GM21723 (cell line): Measurements from ENCODE around the gene DGKQ.
A peak's percentile ranks its signal among the peaks of the same experiment; 100 is the strongest.

Experiments
- ATAC-seq: cut with Tn5 transposase; IDR thresholded peaks from one replicate; pipeline ENCODE4 v1.9.1; 2021; ENCODE audit warnings: mild to moderate bottlenecking, moderate library complexity; ENCODE audit not compliant: unreplicated experiment

Gene DGKQ

GRCh38 chr4:996030-996996, 22.9 kb upstream of the DGKQ start:
- ATAC-seq, result no peak

- no peak for ATAC-seq
These were observed 22.1 kb upstream of the DGKQ start for GRCh38 chr4:995311-996026.

- ATAC-seq, result no peak
These were observed 20.0 kb upstream of the DGKQ start, which contains the start of gene SLC26A1 for GRCh38 chr4:993111-994029. TSS of gene SLC26A1 (minus strand) at chr4:993404. CDS start at chr4:991703, 1,701 bp downstream.

GRCh38 chr4:992297-993110, 19.1 kb upstream of the DGKQ start:
- no peak for ATAC-seq

GRCh38 chr4:991451-992296, 18.3 kb upstream of the DGKQ start:
- ATAC-seq, result no peak

GRCh38 chr4:990746-991367, 17.5 kb upstream of the DGKQ start:
- ATAC-seq, result no peak

- ATAC-seq, result no peak
These were observed 16.5 kb upstream of the DGKQ start for GRCh38 chr4:989722-990471.

- no peak for ATAC-seq
These were observed 15.7 kb upstream of the DGKQ start for GRCh38 chr4:988726-989721.

GRCh38 chr4:987624-988513, 14.5 kb upstream of the DGKQ start:
- no peak for ATAC-seq

DNA sequence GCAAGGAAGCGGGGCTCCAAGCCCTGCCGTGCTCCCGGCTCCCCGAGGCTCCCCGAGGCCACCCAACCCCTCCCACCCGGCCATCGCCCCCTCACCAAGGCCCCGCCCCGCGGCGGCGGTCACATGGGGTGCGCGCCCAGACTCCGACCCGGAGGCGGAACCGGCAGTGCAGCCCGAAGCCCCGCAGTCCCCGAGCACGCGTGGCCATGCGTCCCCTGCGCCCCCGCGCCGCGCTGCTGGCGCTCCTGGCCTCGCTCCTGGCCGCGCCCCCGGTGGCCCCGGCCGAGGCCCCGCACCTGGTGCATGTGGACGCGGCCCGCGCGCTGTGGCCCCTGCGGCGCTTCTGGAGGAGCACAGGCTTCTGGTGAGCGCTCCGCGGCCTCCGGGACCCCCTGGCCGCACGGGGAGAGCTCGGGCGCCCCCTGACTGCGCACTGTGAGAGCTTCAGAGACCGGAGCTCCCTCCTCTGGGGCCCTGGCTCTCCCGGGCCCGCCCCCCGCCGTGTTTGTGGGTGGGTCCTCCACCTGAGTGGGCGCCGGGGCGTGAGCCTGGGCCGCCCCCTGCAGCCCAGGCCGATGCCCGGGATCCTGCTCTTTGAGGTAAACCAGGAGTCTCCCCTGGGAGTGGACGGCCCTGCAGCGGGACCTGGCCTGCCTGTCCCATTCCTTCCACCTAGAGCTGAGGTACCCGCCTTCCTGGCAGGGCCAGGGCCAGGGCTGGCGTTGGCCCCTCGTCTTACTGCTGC, 13.7 kb upstream of the DGKQ start, which contains the start of gene IDUA:
Gene IDUA, plus strand, starts transcription at position 166 of the 745 bp plus-strand sequence. Its CDS starts 41 bp downstream, at position 207.
- ATAC-seq, result peak; percentile 80

- peak; percentile 28 for ATAC-seq
These were observed 13.1 kb upstream of the DGKQ start for GRCh38 chr4:986428-986878.

DNA sequence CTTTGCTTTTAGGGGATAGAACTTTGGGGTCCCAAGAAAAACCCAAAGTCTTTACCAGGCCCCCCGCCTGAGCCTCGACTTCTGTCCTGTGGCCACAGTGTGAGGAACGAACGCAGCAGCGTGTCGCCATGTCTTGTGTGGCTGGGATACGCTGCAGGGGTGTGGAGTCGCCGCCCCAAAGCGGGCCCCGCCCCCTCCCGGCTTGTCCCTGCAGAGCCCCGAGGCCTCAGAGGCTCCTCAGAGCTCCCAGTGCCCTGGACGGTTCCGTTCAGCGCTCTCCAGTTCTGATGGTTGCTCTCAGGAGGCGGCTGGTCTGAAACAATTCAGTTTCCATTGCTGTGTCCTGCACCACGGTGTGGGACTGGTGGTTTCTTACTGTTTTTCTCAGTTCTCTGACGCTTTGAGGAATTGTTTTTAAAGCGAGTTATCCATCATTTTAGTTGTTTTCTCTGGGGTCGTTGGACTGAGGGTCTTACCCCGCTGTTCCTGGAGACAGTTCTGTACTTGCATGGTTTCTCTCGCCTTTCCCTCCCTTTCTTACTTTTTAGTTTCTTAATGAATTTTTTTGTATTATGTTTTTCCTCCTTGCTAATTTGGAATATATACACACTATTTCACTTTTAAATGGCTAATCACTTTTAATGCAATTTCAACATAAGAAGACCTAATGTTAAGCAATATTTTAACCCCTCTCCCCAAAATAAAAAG, 11.9 kb upstream of the DGKQ start:
- no peak for ATAC-seq

DNA sequence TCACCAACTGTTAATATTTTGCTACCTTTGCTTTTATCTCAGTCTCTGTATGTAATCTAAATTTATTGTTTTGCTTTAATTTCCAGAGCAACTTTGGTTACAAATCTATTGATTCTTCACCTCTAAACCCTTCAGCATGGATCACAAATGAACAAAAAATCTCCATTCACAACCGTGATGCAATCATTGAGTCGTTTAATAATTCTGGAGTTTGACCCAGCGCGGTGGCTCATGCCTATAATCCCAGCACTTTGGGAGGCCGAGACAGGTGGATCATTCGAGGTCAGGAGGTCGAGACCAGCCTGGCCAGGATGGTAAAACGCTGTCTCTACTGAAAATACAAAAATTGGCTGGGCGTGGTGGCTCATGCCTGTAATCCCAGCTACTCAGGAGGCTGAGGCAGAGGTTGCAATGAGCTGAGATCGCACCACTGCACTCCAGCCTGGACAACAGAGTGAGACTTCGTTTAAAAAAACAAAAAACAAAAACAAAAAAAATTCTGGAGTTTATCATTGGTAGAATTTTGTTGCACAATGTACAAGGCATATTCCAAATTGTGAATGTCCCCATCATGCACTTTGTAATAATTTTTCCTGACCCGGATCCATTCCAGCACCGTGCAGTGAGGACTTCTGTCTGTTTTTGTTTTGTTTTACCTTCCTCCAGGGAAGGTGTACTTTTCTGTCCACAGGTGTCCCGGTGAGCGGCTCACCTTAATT, 11.1 kb upstream of the DGKQ start:
- ATAC-seq, result no peak
